Chondrocyte (in vitro differentiated cells): ENCODE results near the gene PRDX4. TPM values are rescaled to one million over a fixed set of nuclear protein-coding genes. Genes with fewer than 3 reads are reported as not detected.
A peak's percentile ranks its signal among the peaks of the same experiment; 100 is the strongest.

Experiments
- DNase-seq: peaks from one replicate; pipeline ENCODE4 v3.0.0; 2021; ENCODE audit warnings: mixed read lengths, low spot score
- H3K27ac Mint-ChIP-seq: one replicate; pipeline ENCODE4 v1.8.0; 2021; ENCODE audit warnings: mild to moderate bottlenecking, moderate library complexity, mixed read lengths; ENCODE audit not compliant: unreplicated experiment
- H3K27me3 Mint-ChIP-seq: 2 replicates; pipeline ENCODE4 v1.8.0; 2021; ENCODE audit warnings: low read depth, mixed read lengths
- H3K36me3 Mint-ChIP-seq: 2 replicates; pipeline ENCODE4 v1.8.0; 2021; ENCODE audit warnings: low read depth, mixed read lengths
- H3K4me1 Mint-ChIP-seq: 2 replicates; pipeline ENCODE4 v1.8.0; 2021; ENCODE audit warnings: low read depth, mild to moderate bottlenecking, mixed read lengths
- H3K4me3 Mint-ChIP-seq: one replicate; pipeline ENCODE4 v1.8.0; 2021; ENCODE audit warnings: mild to moderate bottlenecking, moderate library complexity, mixed read lengths; ENCODE audit not compliant: unreplicated experiment
- H3K9me3 Mint-ChIP-seq: 2 replicates; pipeline ENCODE4 v1.8.0; 2021; ENCODE audit warnings: low read depth, mixed read lengths
- long read RNA-seq: library from polyadenylated mRNA; stranded (forward); transcript quantifications from one replicate; pipeline ENCODE4 v2.0.0, GENCODE V29; 2021
- total RNA-seq: library from RNA; stranded (reverse); gene quantifications from 3 replicates; pipeline ENCODE4 v1.2.1, GENCODE V29; 2021
- TF ChIP-seq, protein P1 (sequence below): fragments of 200-600 bp; sonication (generic); IDR thresholded peaks from 2 replicates; pipeline ENCODE4 v1.5.0; 2021; ENCODE audit warnings: antibody characterized with exemption, mild to moderate bottlenecking, moderate library complexity

Gene PRDX4
- total RNA-seq: 404 to 428 TPM (median 414 TPM) in 3 replicates
- long read RNA-seq, transcript PRDX4-202 (7 exons, 1,005 nt): major isoform, 657 of 674 reads
- long read RNA-seq, partial matches to known transcripts: 8 of 674 reads
- long read RNA-seq, other reads (novel, unspliced or antisense): 9 of 674 reads

- Mint-ChIP-seq H3K4me3 (peak within 1 kb of the TSS; percentile 83), H3K27me3 (no peaks in the 10 kb centered on the region), H3K36me3 (peaks cover 8% of the 10 kb centered on the region), H3K9me3 (no peaks in the 10 kb centered on the region), H3K27ac (peak within 1 kb of the TSS; percentile 91), H3K4me1 (peaks cover 32% of the 10 kb centered on the region)
- DNase-seq: peak; percentile 97
- TF ChIP-seq, protein P1, sequence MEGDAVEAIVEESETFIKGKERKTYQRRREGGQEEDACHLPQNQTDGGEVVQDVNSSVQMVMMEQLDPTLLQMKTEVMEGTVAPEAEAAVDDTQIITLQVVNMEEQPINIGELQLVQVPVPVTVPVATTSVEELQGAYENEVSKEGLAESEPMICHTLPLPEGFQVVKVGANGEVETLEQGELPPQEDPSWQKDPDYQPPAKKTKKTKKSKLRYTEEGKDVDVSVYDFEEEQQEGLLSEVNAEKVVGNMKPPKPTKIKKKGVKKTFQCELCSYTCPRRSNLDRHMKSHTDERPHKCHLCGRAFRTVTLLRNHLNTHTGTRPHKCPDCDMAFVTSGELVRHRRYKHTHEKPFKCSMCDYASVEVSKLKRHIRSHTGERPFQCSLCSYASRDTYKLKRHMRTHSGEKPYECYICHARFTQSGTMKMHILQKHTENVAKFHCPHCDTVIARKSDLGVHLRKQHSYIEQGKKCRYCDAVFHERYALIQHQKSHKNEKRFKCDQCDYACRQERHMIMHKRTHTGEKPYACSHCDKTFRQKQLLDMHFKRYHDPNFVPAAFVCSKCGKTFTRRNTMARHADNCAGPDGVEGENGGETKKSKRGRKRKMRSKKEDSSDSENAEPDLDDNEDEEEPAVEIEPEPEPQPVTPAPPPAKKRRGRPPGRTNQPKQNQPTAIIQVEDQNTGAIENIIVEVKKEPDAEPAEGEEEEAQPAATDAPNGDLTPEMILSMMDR: peak; percentile 48
Observed at GRCh38 chrX:23667239-23668177, at the start of gene PRDX4. PRDX4 (plus strand) TSS chrX:23667493; CDS start chrX:23667571, 78 bp downstream.

GRCh38 chrX:23621621-23622265 is 45.5 kb upstream of the PRDX4 start:
- TF ChIP-seq, protein P1: no peak
- H3K9me3 Mint-ChIP-seq: no peaks in the 10 kb centered on the region

DNA sequence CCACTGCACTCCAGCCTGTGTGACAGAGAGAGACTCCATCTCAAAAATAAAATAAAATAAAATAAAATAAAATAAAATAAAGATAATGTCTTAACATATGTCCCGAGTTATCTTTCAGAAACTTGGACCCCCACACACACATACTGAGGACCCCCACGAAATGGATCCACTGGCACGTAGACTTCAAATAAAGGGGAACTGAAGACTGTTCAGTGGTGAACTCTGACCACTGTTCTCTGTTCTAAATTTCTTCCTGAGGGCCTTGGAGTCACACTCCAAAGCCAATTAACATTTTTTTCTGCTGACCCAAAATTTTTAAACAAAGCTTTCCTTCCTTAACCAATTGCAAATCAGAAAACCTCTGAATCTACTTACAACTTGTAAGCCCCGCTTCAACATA is 43.5 kb upstream of the PRDX4 start:
- Mint-ChIP-seq H3K27me3 (peaks cover 22% of the 10 kb centered on the region), H3K27ac (no peak overlapping the region), H3K9me3 (no peaks in the 10 kb centered on the region), H3K36me3 (no peaks in the 10 kb centered on the region), H3K4me3 (no peak overlapping the region), H3K4me1 (no peaks in the 10 kb centered on the region)
- DNase-seq: no peak
- TF ChIP-seq, protein P1: no peak

More at GRCh38 chrX:23621621-23622265, 45.5 kb upstream of the PRDX4 start:
- Mint-ChIP-seq H3K36me3 (no peaks in the 10 kb centered on the region), H3K4me1 (no peaks in the 10 kb centered on the region), H3K27me3 (peaks cover 21% of the 10 kb centered on the region), H3K27ac (no peak overlapping the region), H3K4me3 (no peak overlapping the region)
- DNase-seq: no peak

- Mint-ChIP-seq H3K4me3 (no peak overlapping the region), H3K36me3 (no peaks in the 10 kb centered on the region), H3K9me3 (no peaks in the 10 kb centered on the region), H3K27me3 (peaks cover 24% of the 10 kb centered on the region), H3K4me1 (no peaks in the 10 kb centered on the region), H3K27ac (no peak overlapping the region)
- TF ChIP-seq, protein P1: peak; percentile 38
- DNase-seq: no peak
Observed at GRCh38 chrX:23626651-23627050, 40.6 kb upstream of the PRDX4 start.

DNA sequence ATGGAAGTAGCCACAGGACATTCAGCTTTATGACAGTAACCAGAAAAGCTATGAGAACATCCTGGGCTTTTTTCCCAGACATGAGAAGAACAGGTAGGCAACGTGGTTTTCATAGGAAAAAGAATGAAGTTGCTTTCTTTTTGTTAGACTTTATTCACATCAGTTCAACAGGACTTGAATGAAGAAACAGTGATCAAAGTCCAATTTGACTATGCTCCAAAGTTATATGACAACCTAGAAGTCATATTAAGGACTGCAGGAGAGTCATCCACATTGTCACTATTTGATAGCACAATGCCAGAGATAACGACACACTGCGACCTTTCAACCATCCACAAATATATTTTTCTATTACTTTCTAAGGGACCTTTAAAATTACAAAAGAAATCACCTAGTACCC is 39.2 kb upstream of the PRDX4 start:
- no peak overlapping the region for H3K27ac Mint-ChIP-seq
- H3K27me3 Mint-ChIP-seq: peaks cover 14% of the 10 kb centered on the region
- H3K4me3 Mint-ChIP-seq: no peak overlapping the region
- H3K4me1 Mint-ChIP-seq: no peaks in the 10 kb centered on the region
- DNase-seq: no peak
- TF ChIP-seq, protein P1: no peak
- no peaks in the 10 kb centered on the region for H3K36me3 Mint-ChIP-seq
- H3K9me3 Mint-ChIP-seq: no peaks in the 10 kb centered on the region
